ENCODE results near the gene ZNF391.
"Not testable (repeated sequence)": the region's sequence is repeated elsewhere in the genome, so short reads cannot be mapped to it uniquely, and the experiment has no call there.

ZNF391 gene

GRCh38 chr6:27424851-27425250 is 36.3 kb downstream of the ZNF391 start:
- DNase-seq: not testable (repeated sequence)

- no peak for DNase-seq
Observed at GRCh38 chr6:27426045-27426620, 37.6 kb downstream of the ZNF391 start.

GRCh38 chr6:27428502-27428901 is 39.9 kb downstream of the ZNF391 start:
- no peak for DNase-seq

- DNase-seq: no peak
Observed at GRCh38 chr6:27428966-27429365, 40.4 kb downstream of the ZNF391 start.

GRCh38 chr6:27433714-27434113 is 45.2 kb downstream of the ZNF391 start:
- no peak for DNase-seq

GRCh38 chr6:27439371-27439770 is 50.8 kb downstream of the ZNF391 start:
- DNase-seq: no peak

GRCh38 chr6:27441001-27441400 is 52.4 kb downstream of the ZNF391 start:
- no peak for DNase-seq

GRCh38 chr6:27442932-27443331 is 54.4 kb downstream of the ZNF391 start:
- no peak for DNase-seq

GRCh38 chr6:27448456-27448855 is 59.9 kb downstream of the ZNF391 start:
- DNase-seq: no peak

- DNase-seq: no peak
Observed at GRCh38 chr6:27451660-27452390, 63.3 kb downstream of the ZNF391 start.

- no peak for DNase-seq
Observed at GRCh38 chr6:27452496-27452897, 63.9 kb downstream of the ZNF391 start.

Measured in SW 1271 (cell line).